NCI-H1105 treated with DMSO at 0.1 percent for 48 hours (cell line): ENCODE measurements around the gene COL6A2.
"Not testable (repeated sequence)": the region's sequence is repeated elsewhere in the genome, so short reads cannot be mapped to it uniquely, and the experiment has no call there.

ENCODE experiments used
- DNase-seq: peaks from one replicate; lab custom pipeline; 2025; lab: John Stamatoyannopoulos, UW

Gene COL6A2

GRCh38 chr21:46156678-46157077 is 58.8 kb downstream of the COL6A2 start:
- no peak for DNase-seq

- no peak for DNase-seq
Measured at GRCh38 chr21:46157396-46157986, 59.6 kb downstream of the COL6A2 start.

- no peak for DNase-seq
Measured at GRCh38 chr21:46157987-46158451, 60.1 kb downstream of the COL6A2 start.

GRCh38 chr21:46158666-46159300 is 60.9 kb downstream of the COL6A2 start:
- DNase-seq: no peak

GRCh38 chr21:46159390-46159789 is 61.5 kb downstream of the COL6A2 start:
- DNase-seq: no peak

GRCh38 chr21:46159841-46160656 is 62.1 kb downstream of the COL6A2 start:
- DNase-seq: no peak

- DNase-seq: no peak
Measured at GRCh38 chr21:46160657-46160906, 62.7 kb downstream of the COL6A2 start.

- no peak for DNase-seq
Measured at GRCh38 chr21:46160907-46161632, 63.2 kb downstream of the COL6A2 start.

GRCh38 chr21:46161633-46162592 is 64.0 kb downstream of the COL6A2 start:
- DNase-seq: no peak

GRCh38 chr21:46163380-46163779 is 65.5 kb downstream of the COL6A2 start:
- DNase-seq: no peak

- no peak for DNase-seq
Measured at GRCh38 chr21:46165098-46165497, 67.2 kb downstream of the COL6A2 start.

GRCh38 chr21:46168238-46168637 is 70.3 kb downstream of the COL6A2 start:
- no peak for DNase-seq

GRCh38 chr21:46168659-46169386 is 70.9 kb downstream of the COL6A2 start:
- no peak for DNase-seq

GRCh38 chr21:46170436-46171193 is 72.7 kb downstream of the COL6A2 start:
- not testable (repeated sequence) for DNase-seq

GRCh38 chr21:46171585-46171984 is 73.7 kb downstream of the COL6A2 start:
- no peak for DNase-seq

GRCh38 chr21:46171996-46172862 is 74.3 kb downstream of the COL6A2 start:
- DNase-seq: no peak

GRCh38 chr21:46172863-46173528 is 75.1 kb downstream of the COL6A2 start:
- no peak for DNase-seq

GRCh38 chr21:46173573-46173972 is 75.7 kb downstream of the COL6A2 start:
- no peak for DNase-seq
